Measurements from ENCODE around the gene LDLRAD4.

Gene LDLRAD4

GRCh38 chr18:13286456-13287125 lies 68.0 kb downstream of the LDLRAD4 start:
- Mint-ChIP-seq H3K4me1 (peaks cover 72% of the 10 kb centered on the region), H3K36me3 (peaks cover 11% of the 10 kb centered on the region), H3K27ac (no peak overlapping the region), H3K4me3 (no peak overlapping the region), H3K9me3 (no peaks in the 10 kb centered on the region)
- DNase-seq (ENCODE audit: low spot score in 2 of 2) (no peak), ATAC-seq (no peak)

DNA sequence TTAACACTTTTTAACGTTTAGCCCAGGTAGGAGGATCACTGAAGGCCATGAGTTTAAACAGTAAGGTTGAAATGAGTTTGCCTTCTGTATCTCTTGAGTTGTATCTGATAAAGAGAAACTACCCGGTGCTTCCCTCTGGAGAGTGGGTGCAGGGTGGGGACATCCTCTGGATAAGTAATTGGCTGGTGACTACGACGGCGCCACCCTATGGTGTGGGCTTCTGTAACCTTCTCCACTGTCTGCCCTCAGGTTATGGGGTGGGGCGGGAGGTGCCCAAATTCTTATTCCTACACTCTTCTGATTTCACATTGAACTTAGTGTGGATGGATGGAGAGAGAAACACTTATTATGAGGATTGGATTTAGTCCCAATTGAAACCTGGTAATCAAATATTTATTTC lies 68.8 kb downstream of the LDLRAD4 start:
- no peak overlapping the region for H3K27ac Mint-ChIP-seq
- ATAC-seq (no peak), DNase-seq (ENCODE audit: low spot score in 2 of 2) (no peak)
- H3K9me3 Mint-ChIP-seq: no peaks in the 10 kb centered on the region
- peaks cover 73% of the 10 kb centered on the region for H3K4me1 Mint-ChIP-seq
- no peak overlapping the region for H3K4me3 Mint-ChIP-seq
- H3K36me3 Mint-ChIP-seq: peaks cover 11% of the 10 kb centered on the region

DNA sequence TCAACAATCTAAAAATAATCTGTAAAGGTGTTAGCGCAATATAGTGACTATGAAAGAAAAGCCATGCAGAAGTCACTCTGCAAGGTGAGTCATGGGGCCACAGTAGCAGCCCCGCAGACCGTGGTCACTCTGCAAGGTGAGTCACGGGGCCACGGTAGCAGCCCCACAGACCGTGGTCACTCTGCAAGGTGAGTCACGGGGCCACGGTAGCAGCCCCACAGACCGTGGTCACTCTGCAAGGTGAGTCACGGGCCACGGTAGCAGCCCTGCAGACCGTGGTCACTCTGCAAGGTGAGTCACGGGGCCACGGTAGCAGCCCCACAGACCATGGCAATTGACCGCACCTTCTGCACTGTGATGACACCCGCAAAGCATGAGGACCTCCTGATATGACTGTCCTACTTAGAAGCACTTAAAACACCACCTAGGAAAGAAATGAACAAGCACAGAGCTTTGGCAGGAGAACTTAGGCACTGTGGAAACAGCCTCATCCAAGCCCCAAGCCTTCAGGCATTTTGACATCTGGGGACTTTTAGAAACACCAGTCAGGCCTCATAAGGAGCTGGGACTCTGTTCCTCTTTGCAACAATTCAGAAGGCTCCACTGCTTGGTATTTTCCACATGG lies 70.1 kb downstream of the LDLRAD4 start:
- Mint-ChIP-seq H3K27ac (peak overlapping the region; percentile 84), H3K4me1 (peaks cover 70% of the 10 kb centered on the region), H3K4me3 (peak overlapping the region; percentile 38), H3K36me3 (peaks cover 11% of the 10 kb centered on the region), H3K9me3 (no peaks in the 10 kb centered on the region)
- ATAC-seq: peak; percentile 82
- peak in 1 of 2 donors; percentile 63 for DNase-seq (ENCODE audit: low spot score in 2 of 2)

DNA sequence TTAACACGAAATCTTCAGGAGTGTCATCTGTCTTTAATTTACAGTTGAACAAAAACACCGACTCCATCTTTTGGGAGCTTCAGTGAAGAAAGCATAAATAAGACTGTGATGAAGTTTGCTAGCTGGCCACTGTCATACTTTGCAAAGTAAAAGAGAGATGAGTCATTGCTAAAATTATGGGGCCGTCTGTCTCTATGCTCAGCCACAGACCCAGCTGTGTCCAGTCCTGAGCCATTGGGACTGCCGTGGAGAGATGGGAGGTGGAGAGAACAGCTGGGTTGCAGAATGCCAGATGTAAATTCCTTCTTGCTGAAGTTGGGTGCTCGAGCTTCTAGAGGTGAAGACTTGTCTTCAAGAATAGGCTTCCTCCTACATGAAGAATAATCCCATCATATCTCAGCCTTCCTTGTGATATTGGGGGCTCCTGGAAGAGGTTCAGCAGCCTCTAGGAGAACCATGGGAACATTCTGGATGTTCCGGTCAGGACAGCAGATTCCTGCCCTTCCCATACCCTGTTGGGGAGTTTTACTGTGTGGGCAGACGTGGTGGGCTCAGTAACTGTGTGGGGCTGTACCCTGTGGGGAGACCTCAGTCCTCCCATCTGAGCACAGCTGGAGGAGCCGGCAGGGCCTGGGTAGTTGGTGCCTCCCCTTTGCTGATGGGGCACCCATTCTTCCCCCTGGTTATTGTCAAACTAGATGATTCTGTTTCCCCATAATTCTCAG lies 71.1 kb downstream of the LDLRAD4 start:
- peaks cover 7% of the 10 kb centered on the region for H3K36me3 Mint-ChIP-seq
- peak overlapping the region; percentile 38 for H3K4me3 Mint-ChIP-seq
- peak overlapping the region; percentile 84 for H3K27ac Mint-ChIP-seq

DNA sequence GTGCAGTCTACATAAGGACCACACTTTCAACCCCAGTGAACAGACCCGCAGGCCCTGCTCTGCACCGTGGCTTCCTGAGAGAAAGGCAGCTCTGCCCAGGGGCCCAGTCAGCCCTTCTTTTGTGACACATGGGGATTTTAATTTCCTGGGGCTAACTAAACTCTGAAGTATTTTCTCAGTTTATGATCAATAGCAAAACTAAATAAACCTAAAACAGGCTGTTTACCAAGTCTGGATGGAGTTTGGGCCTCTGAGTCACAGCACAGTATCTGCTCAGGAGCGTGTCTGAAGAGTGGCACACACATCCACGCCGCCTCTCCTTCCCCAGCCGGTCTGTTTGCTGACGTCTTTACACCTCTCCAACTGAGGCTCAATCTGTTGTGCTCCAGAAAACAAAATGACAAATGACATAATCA lies 72.3 kb downstream of the LDLRAD4 start:
- H3K27ac Mint-ChIP-seq: peak overlapping the region; percentile 84
- no peaks in the 10 kb centered on the region for H3K9me3 Mint-ChIP-seq
- ATAC-seq (peak; percentile 90), DNase-seq (ENCODE audit: low spot score in 2 of 2) (peak in 1 of 2 donors; percentile 77)
- peaks cover 50% of the 10 kb centered on the region for H3K4me1 Mint-ChIP-seq
- peak overlapping the region; percentile 44 for H3K4me3 Mint-ChIP-seq
- peaks cover 4% of the 10 kb centered on the region for H3K36me3 Mint-ChIP-seq

More for the DNA sequence above, 71.1 kb downstream of the LDLRAD4 start:
- Mint-ChIP-seq H3K4me1 (peaks cover 60% of the 10 kb centered on the region), H3K9me3 (no peaks in the 10 kb centered on the region)
- ATAC-seq (no peak), DNase-seq (ENCODE audit: low spot score in 2 of 2) (no peak)

GRCh38 chr18:13291299-13291698 lies 72.7 kb downstream of the LDLRAD4 start:
- Mint-ChIP-seq H3K4me3 (peak overlapping the region; percentile 44), H3K9me3 (no peaks in the 10 kb centered on the region), H3K27ac (peak overlapping the region; percentile 84), H3K4me1 (peaks cover 47% of the 10 kb centered on the region), H3K36me3 (peaks cover 4% of the 10 kb centered on the region)
- no peak for DNase-seq (ENCODE audit: low spot score in 2 of 2)
- no peak for ATAC-seq

GRCh38 chr18:13291745-13292447 lies 73.3 kb downstream of the LDLRAD4 start:
- Mint-ChIP-seq H3K36me3 (no peaks in the 10 kb centered on the region), H3K27ac (peak overlapping the region; percentile 84), H3K4me3 (no peak overlapping the region), H3K9me3 (no peaks in the 10 kb centered on the region), H3K4me1 (peaks cover 42% of the 10 kb centered on the region)
- ATAC-seq: no peak
- DNase-seq (ENCODE audit: low spot score in 2 of 2): no peak

GRCh38 chr18:13292736-13293135 lies 74.2 kb downstream of the LDLRAD4 start:
- no peaks in the 10 kb centered on the region for H3K9me3 Mint-ChIP-seq
- H3K27ac Mint-ChIP-seq: no peak overlapping the region
- DNase-seq (ENCODE audit: low spot score in 2 of 2) (no peak), ATAC-seq (no peak)
- no peaks in the 10 kb centered on the region for H3K36me3 Mint-ChIP-seq
- no peak overlapping the region for H3K4me3 Mint-ChIP-seq
- H3K4me1 Mint-ChIP-seq: peaks cover 40% of the 10 kb centered on the region

- DNase-seq (ENCODE audit: low spot score in 2 of 2) (no peak), ATAC-seq (no peak)
- Mint-ChIP-seq H3K27ac (no peak overlapping the region), H3K36me3 (no peaks in the 10 kb centered on the region), H3K4me3 (no peak overlapping the region), H3K4me1 (peaks cover 33% of the 10 kb centered on the region), H3K9me3 (no peaks in the 10 kb centered on the region)
Measured at GRCh38 chr18:13294309-13294708, 75.7 kb downstream of the LDLRAD4 start.

- no peak overlapping the region for H3K27ac Mint-ChIP-seq
- H3K4me3 Mint-ChIP-seq: no peak overlapping the region
- ATAC-seq: no peak
- no peaks in the 10 kb centered on the region for H3K36me3 Mint-ChIP-seq
- no peak for DNase-seq (ENCODE audit: low spot score in 2 of 2)
- peaks cover 17% of the 10 kb centered on the region for H3K4me1 Mint-ChIP-seq
- H3K9me3 Mint-ChIP-seq: no peaks in the 10 kb centered on the region
Measured at GRCh38 chr18:13295894-13296293, 77.3 kb downstream of the LDLRAD4 start.

GRCh38 chr18:13296867-13297574 lies 78.5 kb downstream of the LDLRAD4 start:
- ATAC-seq: no peak
- Mint-ChIP-seq H3K9me3 (no peaks in the 10 kb centered on the region), H3K4me3 (no peak overlapping the region), H3K36me3 (no peaks in the 10 kb centered on the region), H3K4me1 (peaks cover 5% of the 10 kb centered on the region), H3K27ac (no peak overlapping the region)
- no peak for DNase-seq (ENCODE audit: low spot score in 2 of 2)

- H3K4me1 Mint-ChIP-seq: no peaks in the 10 kb centered on the region
Measured at GRCh38 chr18:13298262-13298661, 79.7 kb downstream of the LDLRAD4 start.

GRCh38 chr18:13300029-13300428 lies 81.5 kb downstream of the LDLRAD4 start:
- Mint-ChIP-seq H3K9me3 (no peaks in the 10 kb centered on the region), H3K4me1 (no peaks in the 10 kb centered on the region), H3K4me3 (no peak overlapping the region), H3K27ac (no peak overlapping the region), H3K36me3 (no peaks in the 10 kb centered on the region)
- ATAC-seq (no peak), DNase-seq (ENCODE audit: low spot score in 2 of 2) (no peak)

More at GRCh38 chr18:13298262-13298661, 79.7 kb downstream of the LDLRAD4 start:
- H3K36me3 Mint-ChIP-seq: no peaks in the 10 kb centered on the region
- no peak overlapping the region for H3K4me3 Mint-ChIP-seq
- DNase-seq (ENCODE audit: low spot score in 2 of 2) (no peak), ATAC-seq (no peak)
- H3K27ac Mint-ChIP-seq: no peak overlapping the region
- H3K9me3 Mint-ChIP-seq: no peaks in the 10 kb centered on the region

DNA sequence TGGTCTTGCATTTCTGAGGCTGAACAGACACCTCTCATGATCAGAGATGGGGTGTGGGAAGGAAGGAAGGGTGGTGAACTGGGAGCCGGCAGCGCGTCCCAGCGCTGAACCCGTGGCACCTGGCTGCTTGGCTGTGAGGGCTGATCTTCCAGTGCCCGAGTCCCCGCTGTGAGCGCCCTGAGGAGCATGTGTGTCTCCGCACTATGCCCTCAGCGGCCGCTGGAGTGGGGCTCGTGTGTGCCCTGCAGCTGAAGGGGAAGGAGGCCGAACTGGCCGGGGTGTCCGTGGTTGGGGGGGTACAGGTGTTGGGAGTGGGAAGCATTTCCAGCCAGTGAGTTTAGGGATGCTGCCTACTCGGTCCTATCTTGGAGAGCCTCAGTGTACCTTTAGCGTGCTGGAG lies 82.2 kb downstream of the LDLRAD4 start:
- no peak for DNase-seq (ENCODE audit: low spot score in 2 of 2)
- no peak overlapping the region for H3K27ac Mint-ChIP-seq
- H3K9me3 Mint-ChIP-seq: no peaks in the 10 kb centered on the region

GRCh38 chr18:13302040-13302439 lies 83.5 kb downstream of the LDLRAD4 start:
- DNase-seq (ENCODE audit: low spot score in 2 of 2) (no peak), ATAC-seq (no peak)
- H3K27ac Mint-ChIP-seq: no peak overlapping the region
- H3K9me3 Mint-ChIP-seq: no peaks in the 10 kb centered on the region
- H3K36me3 Mint-ChIP-seq: no peaks in the 10 kb centered on the region
- no peaks in the 10 kb centered on the region for H3K4me1 Mint-ChIP-seq
- H3K4me3 Mint-ChIP-seq: no peak overlapping the region

More for the DNA sequence above, 82.2 kb downstream of the LDLRAD4 start:
- no peak overlapping the region for H3K4me3 Mint-ChIP-seq
- peak; percentile 29 for ATAC-seq
- no peaks in the 10 kb centered on the region for H3K36me3 Mint-ChIP-seq
- H3K4me1 Mint-ChIP-seq: no peaks in the 10 kb centered on the region
